ENCODE measurements around the gene RAPGEF1. TPM values are rescaled to one million over a fixed set of nuclear protein-coding genes. Genes with fewer than 3 reads are reported as not detected.
"Not testable (repeated sequence)": the region's sequence is repeated elsewhere in the genome, so short reads cannot be mapped to it uniquely, and the experiment has no call there.

The RAPGEF1 gene
- total RNA-seq, 2 experiments from 2014 or later, result 118 to 243 TPM

DNA sequence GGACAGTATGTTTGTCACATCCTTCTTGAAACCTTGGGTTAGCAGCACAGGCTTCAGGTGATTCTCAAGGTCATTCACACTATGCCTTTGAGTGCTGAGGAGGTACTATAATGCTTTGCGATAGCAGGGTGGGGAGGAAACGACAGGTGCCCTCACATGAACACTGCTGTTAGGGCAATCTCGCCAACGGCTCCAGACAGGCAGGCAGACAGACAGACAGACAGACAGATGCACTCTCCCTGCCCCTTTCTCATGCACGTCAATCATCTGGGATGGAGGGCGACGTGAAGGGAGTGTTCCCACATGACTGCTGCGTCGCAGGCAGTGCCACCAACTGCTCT is 82.9 kb downstream of the RAPGEF1 start:
- Histone ChIP-seq H3K4me2 (ENCODE audit: low read length) (peak overlapping the region; percentile 83), H4K20me1 (ENCODE audit: insufficient read depth, low read length) (peaks cover 6% of the 10 kb centered on the region; the same call in 1 of the 2 replicates), H3K4me1 (ENCODE audit: insufficient read depth, low read length, poor library complexity, severe bottlenecking) (peaks cover 100% of the 10 kb centered on the region), H3K36me3 (ENCODE audit: insufficient read depth, low read length) (peaks cover 59% of the 10 kb centered on the region), H3K27ac (ENCODE audit: low read depth, low read length, poor library complexity, severe bottlenecking) (peak overlapping the region; percentile 95), H3K9me2 (ENCODE audit: insufficient read depth, low read length) (no peaks in the 10 kb centered on the region), H2AFZ (ENCODE audit: low read length) (no peak overlapping the region), H3K9me3 (ENCODE audit: low read length) (no peaks in the 10 kb centered on the region), H3K4me3 (ENCODE audit: low read depth, low read length, poor library complexity, severe bottlenecking) (peak overlapping the region; percentile 51), H3K79me2 (ENCODE audit: insufficient read depth, low read depth, low read length) (peaks cover 95% of the 10 kb centered on the region)
- ChIA-PET POLR2A (interaction anchor here (0.6 to 8.1 kb wide), 4 partner anchors 9 to 82 kb away, joined by 3 to 62 read pairs (median 4); no protein-coding TSS in a partner anchor), CTCF (ENCODE audit: unreplicated experiment) (interaction anchor here (0.9 kb wide), 1 partner anchor 22 kb away, joined by 3 read pairs; no protein-coding TSS in a partner anchor)
- no peak for TF ChIP-seq EZH2phosphoT487 (IDR thresholded peaks at IDR 0.05; ENCODE audit: borderline replicate concordance, low read depth, low read length)
- TF ChIP-seq, protein P1, sequence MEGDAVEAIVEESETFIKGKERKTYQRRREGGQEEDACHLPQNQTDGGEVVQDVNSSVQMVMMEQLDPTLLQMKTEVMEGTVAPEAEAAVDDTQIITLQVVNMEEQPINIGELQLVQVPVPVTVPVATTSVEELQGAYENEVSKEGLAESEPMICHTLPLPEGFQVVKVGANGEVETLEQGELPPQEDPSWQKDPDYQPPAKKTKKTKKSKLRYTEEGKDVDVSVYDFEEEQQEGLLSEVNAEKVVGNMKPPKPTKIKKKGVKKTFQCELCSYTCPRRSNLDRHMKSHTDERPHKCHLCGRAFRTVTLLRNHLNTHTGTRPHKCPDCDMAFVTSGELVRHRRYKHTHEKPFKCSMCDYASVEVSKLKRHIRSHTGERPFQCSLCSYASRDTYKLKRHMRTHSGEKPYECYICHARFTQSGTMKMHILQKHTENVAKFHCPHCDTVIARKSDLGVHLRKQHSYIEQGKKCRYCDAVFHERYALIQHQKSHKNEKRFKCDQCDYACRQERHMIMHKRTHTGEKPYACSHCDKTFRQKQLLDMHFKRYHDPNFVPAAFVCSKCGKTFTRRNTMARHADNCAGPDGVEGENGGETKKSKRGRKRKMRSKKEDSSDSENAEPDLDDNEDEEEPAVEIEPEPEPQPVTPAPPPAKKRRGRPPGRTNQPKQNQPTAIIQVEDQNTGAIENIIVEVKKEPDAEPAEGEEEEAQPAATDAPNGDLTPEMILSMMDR (conservative IDR thresholded peaks at IDR 0.05; ENCODE audit: low read length), result no peak
- intact Hi-C loops (cut with micrococcal nuclease; ENCODE audit: unreplicated experiment), result loop anchor here (2.0 kb wide), 1 partner anchor 72 kb away; no protein-coding TSS in a partner anchor
- BruUV-seq (replicated peaks), result no TSS peak
- peak; percentile 76 for DNase-seq (ENCODE audit: low spot score)

DNA sequence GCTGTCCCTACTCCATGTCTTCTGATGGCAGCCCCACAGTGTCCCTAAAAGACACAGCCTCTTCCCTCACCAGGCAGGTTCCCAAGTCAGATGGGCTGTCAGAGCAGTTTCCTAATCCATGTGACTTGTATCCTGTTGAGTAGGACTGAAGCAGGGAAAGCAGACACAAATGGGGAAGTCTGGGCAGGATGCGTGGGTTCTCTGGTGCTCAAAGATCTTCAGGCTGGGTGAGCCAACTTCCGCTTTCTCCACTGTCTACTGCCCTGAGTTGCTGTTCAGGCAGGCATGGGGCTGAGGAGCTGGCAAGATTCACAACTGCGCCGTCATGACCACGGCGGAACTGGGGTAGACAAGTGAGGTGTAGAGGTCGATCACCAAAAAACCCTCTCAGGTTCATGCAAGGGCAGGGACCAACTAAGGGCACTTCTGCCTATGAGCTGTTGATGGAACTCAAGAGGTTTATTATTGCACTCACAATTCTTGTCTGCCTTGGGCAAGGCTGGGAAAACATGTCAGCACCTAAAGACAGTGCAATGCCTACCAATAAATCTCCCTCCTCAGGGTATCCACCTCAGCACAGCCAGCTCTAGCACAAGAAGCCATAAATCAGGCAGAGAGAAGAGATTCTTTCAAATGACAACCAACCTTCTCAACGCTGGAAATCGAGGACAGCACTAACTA is 83.4 kb downstream of the RAPGEF1 start:
- ChIA-PET CTCF (ENCODE audit: unreplicated experiment) (interaction anchor here (0.9 kb wide), 1 partner anchor 22 kb away, joined by 3 read pairs; no protein-coding TSS in a partner anchor), POLR2A (interaction anchor here (0.6 to 8.1 kb wide), 5 partner anchors 10 to 87 kb away, joined by 3 to 62 read pairs (median 4); no protein-coding TSS in a partner anchor)
- Histone ChIP-seq H3K4me3 (ENCODE audit: low read depth, low read length, poor library complexity, severe bottlenecking) (peak overlapping the region; percentile 51), H3K79me2 (ENCODE audit: insufficient read depth, low read depth, low read length) (peaks cover 95% of the 10 kb centered on the region), H4K20me1 (ENCODE audit: insufficient read depth, low read length) (peaks cover 9% of the 10 kb centered on the region; the same call in 1 of the 2 replicates), H3K4me2 (ENCODE audit: low read length) (peak overlapping the region; percentile 83), H3K4me1 (ENCODE audit: insufficient read depth, low read length, poor library complexity, severe bottlenecking) (peaks cover 100% of the 10 kb centered on the region), H3K27ac (ENCODE audit: low read depth, low read length, poor library complexity, severe bottlenecking) (peak overlapping the region; percentile 95), H3K9me2 (ENCODE audit: insufficient read depth, low read length) (no peaks in the 10 kb centered on the region), H3K9me3 (ENCODE audit: low read length) (no peaks in the 10 kb centered on the region), H3K36me3 (ENCODE audit: insufficient read depth, low read length) (peaks cover 59% of the 10 kb centered on the region), H2AFZ (ENCODE audit: low read length) (no peak overlapping the region)
- no TSS peak for BruUV-seq (replicated peaks)
- peak; percentile 93 for DNase-seq (ENCODE audit: low spot score)
- TF ChIP-seq, protein P1 (conservative IDR thresholded peaks at IDR 0.05; ENCODE audit: low read length), result no peak
- no peak for TF ChIP-seq EZH2phosphoT487 (IDR thresholded peaks at IDR 0.05; ENCODE audit: borderline replicate concordance, low read depth, low read length)
- intact Hi-C loops (cut with micrococcal nuclease; ENCODE audit: unreplicated experiment), result loop anchor here (2.0 kb wide), 1 partner anchor 72 kb away; no protein-coding TSS in a partner anchor

DNA sequence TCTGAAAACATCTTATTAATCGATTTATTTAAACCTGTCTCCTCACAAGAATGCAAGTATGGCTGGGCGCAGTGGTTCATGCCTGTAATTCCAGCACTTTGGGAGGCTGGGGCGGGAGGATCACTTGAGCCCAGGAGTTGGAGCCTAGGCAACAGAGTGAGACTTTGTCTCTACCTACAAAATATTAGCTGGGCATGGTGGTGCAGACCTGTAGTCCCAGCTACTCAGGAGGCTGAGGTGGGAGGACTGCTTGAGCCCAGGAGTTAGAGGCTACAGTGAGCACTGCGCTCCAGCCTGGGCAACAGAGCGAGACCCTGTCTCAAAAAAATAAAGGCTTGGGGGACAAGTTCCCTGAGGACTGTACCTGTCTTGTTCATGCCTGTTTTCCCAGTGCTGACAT is 85.5 kb downstream of the RAPGEF1 start:
- H3K9me3 ChIP-seq (ENCODE audit: low read length); H3K9me2 ChIP-seq (ENCODE audit: insufficient read depth, low read length); BruUV-seq (replicated peaks); CTCF ChIA-PET (ENCODE audit: unreplicated experiment); H2AFZ ChIP-seq (ENCODE audit: low read length); DNase-seq (ENCODE audit: low spot score); intact Hi-C loops (cut with micrococcal nuclease; ENCODE audit: unreplicated experiment): not testable (repeated sequence)
- peak overlapping the region; percentile 83 for H3K4me2 ChIP-seq (ENCODE audit: low read length)
- H4K20me1 ChIP-seq (ENCODE audit: insufficient read depth, low read length), result peaks cover 16% of the 10 kb centered on the region; the same call in 1 of the 2 replicates
- H3K4me3 ChIP-seq (ENCODE audit: low read depth, low read length, poor library complexity, severe bottlenecking), result peak overlapping the region; percentile 32
- POLR2A ChIA-PET, result interaction anchor here (1.0 to 8.1 kb wide), 3 partner anchors 22 to 90 kb away, joined by 3 to 62 read pairs (median 6); no protein-coding TSS in a partner anchor
- peaks cover 68% of the 10 kb centered on the region for H3K36me3 ChIP-seq (ENCODE audit: insufficient read depth, low read length)
- peaks cover 84% of the 10 kb centered on the region for H3K4me1 ChIP-seq (ENCODE audit: insufficient read depth, low read length, poor library complexity, severe bottlenecking)
- peaks cover 95% of the 10 kb centered on the region for H3K79me2 ChIP-seq (ENCODE audit: insufficient read depth, low read depth, low read length)
- peak overlapping the region; percentile 95 for H3K27ac ChIP-seq (ENCODE audit: low read depth, low read length, poor library complexity, severe bottlenecking)
